ENCODE measurements around the gene TMEM8B.
A peak's percentile ranks its signal among the peaks of the same experiment; 100 is the strongest.

The TMEM8B gene

DNA sequence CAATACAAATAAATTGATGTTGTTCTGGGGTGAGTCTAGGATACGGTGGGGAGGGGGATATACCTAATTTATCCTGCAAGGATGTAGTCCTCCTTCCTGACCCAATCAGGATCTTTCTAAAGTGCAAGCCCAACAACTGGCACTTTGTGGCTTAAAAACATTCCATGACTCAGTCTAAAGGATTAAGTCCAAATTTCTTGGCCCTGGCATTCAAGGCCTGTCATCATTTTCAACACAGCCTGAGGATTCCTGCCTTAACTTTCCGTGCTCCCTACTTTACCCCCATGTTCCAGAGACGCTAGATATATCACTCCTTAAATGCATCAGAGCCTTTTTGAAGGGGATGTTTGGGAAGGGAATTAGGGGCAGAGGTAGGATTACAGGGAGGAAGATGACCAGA, 1.5 kb upstream of the TMEM8B start:
- no peak for DNase-seq (ENCODE audit: low read depth)
- no peak overlapping the region for H3K4me3 ChIP-seq (ENCODE audit: low read depth, low read length)
- in situ Hi-C loops (cut with HindIII; ENCODE audit: low sequenced_read_pairs) = loop anchor here (5.0 kb wide), 1 partner anchor 40 kb away; no protein-coding TSS in a partner anchor
- TF ChIP-seq, protein P1, sequence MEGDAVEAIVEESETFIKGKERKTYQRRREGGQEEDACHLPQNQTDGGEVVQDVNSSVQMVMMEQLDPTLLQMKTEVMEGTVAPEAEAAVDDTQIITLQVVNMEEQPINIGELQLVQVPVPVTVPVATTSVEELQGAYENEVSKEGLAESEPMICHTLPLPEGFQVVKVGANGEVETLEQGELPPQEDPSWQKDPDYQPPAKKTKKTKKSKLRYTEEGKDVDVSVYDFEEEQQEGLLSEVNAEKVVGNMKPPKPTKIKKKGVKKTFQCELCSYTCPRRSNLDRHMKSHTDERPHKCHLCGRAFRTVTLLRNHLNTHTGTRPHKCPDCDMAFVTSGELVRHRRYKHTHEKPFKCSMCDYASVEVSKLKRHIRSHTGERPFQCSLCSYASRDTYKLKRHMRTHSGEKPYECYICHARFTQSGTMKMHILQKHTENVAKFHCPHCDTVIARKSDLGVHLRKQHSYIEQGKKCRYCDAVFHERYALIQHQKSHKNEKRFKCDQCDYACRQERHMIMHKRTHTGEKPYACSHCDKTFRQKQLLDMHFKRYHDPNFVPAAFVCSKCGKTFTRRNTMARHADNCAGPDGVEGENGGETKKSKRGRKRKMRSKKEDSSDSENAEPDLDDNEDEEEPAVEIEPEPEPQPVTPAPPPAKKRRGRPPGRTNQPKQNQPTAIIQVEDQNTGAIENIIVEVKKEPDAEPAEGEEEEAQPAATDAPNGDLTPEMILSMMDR (IDR thresholded peaks at IDR 0.05; ENCODE audit: low read depth, low read length, missing control alignments) = no peak

DNA sequence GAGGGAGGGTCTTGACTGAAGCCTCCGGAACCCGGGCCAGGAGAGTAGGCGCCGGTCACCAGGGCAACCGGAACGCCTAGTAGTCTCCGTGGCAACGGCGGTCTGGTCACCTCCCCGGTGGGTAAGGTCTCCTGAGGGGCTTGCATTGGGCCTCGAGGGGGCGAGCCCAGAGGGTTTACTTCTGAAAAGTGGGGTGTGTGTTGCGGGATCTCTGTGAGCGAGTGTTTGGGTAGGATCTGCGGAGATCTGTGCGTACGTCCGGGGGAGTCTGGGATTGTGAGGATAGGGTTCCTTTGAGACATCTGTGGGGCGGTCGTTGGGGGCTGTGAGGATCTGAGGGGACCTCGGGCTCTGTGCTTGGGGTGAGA, 328 bp upstream of the TMEM8B start, which contains the start of gene FAM221B:
TSS of gene FAM221B (minus strand) at position 17 of the 368 bp plus-strand sequence. CDS start 2,571 bp downstream, outside the sequence.
- peak within 1 kb of the TSS; percentile 63 for H3K4me3 ChIP-seq (ENCODE audit: low read depth, low read length)
- no peak for DNase-seq (ENCODE audit: low read depth)
- TF ChIP-seq, protein P1 (IDR thresholded peaks at IDR 0.05; ENCODE audit: low read depth, low read length, missing control alignments) = no peak
- in situ Hi-C loops (cut with HindIII; ENCODE audit: low sequenced_read_pairs) = loop anchor here (5.0 kb wide), 1 partner anchor 39 kb away; no protein-coding TSS in a partner anchor

DNA sequence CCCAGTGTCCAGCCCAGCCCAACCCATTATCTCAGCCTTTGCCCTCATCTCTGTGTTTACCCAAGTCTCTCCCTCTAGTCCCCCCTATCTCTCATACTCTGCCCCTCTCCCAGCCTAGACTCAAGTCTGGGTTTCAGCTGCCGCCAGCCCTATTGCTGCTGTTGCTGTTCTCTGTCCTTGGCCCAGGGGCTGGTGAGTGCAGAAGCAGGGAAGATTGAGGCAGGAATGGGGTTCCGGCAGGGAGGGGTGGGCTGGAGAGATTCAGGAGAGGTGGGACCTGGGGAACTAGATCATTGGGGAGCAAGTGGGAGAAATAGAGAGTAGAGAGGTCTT, 702 bp downstream of the TMEM8B start:
- TF ChIP-seq, protein P1 (IDR thresholded peaks at IDR 0.05; ENCODE audit: low read depth, low read length, missing control alignments) = no peak
- peak overlapping the region; percentile 63 for H3K4me3 ChIP-seq (ENCODE audit: low read depth, low read length)
- in situ Hi-C loops (cut with HindIII; ENCODE audit: low sequenced_read_pairs) = loop anchor here (5.0 kb wide), 1 partner anchor 38 kb away; no protein-coding TSS in a partner anchor
- DNase-seq (ENCODE audit: low read depth) = no peak

DNA sequence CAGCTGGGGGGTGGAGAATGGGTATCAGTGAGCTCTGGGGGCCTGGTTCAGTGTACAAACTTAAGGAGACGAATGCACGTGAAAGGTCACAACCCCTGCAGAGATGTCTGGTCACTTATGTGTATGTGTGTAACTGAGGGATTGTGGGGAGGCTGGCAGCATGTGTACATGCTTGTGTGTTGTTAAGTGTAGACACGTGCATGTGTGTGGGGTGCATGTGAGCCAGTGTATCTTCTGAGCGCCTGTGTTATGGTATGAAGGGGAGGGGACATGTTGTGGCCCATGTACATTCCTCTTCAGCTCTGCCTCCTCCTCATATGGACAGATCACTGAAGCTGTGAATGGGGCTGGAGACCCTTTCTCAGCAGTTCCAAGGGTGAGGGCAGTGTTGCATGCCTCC, 2.0 kb downstream of the TMEM8B start:
- TF ChIP-seq, protein P1 (IDR thresholded peaks at IDR 0.05; ENCODE audit: low read depth, low read length, missing control alignments) = no peak
- no peak overlapping the region for H3K4me3 ChIP-seq (ENCODE audit: low read depth, low read length)
- no peak for DNase-seq (ENCODE audit: low read depth)
- in situ Hi-C loops (cut with HindIII; ENCODE audit: low sequenced_read_pairs) = no loop called here

DNA sequence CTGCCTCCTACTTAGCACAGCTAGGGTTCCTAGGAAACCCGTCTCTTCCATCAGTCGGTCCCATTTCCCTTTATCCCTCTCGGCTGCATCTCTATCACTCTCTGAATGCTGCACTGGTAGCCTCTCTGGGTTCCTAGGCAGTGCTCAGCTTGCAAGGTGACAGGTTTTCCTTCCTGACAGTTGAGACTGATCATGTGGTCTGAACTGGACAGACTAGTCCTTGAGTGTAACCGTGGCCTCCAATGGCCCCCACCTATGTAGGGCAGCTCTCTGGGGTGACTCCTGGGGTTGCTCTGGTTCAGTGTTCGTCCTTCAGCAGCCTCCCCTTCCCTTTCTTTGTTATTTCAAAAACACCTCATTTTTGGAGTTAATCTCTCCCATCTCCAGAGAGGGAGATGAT, 3.8 kb downstream of the TMEM8B start:
- in situ Hi-C loops (cut with HindIII; ENCODE audit: low sequenced_read_pairs) = no loop called here
- H3K4me3 ChIP-seq (ENCODE audit: low read depth, low read length) = no peak overlapping the region
- DNase-seq (ENCODE audit: low read depth) = no peak
- TF ChIP-seq, protein P1 (IDR thresholded peaks at IDR 0.05; ENCODE audit: low read depth, low read length, missing control alignments) = no peak

DNA sequence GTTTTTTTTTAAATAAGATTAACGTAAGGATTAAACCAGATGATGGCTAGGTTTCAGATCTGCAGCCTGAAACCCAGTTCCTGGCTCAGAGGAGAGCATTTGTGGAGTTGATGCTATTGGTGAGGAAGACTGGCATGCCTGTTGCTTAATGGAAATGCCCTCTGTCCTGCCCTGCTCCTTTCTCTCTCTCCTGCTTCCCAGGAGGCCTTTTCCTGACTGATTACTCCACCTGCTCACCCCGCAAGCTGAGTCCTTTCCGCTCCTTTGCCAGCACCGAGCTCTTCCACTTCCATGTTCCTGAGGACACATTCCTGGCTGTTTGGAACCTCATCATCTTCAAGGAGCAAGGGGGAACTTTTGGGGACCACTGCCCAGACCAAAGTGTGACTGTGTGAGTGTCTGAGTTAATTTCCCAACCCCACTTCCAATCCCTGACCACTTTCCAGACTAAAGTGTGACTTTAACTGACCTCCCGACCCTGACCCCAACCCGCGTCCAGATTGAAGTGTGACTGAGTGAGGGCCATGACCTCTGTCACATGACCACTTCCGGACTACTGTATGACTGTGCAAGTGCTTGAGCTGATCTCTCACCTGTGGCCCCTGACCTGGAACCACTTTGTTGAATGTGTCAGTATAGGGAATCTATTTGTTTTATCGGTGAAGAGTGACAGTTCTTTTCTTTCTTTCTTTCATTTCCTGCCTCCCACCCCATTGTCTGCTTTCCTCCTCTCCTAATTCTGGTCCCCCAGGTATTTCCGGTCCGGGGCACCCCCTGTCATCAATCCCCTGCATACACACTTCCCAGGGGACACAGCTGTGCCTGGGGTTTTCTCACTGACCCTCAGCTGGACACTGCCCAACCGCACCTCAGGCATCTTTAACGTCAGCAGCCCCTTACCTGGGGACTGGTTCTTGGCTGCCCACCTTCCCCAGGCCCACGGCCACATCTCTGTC, 5.5 kb downstream of the TMEM8B start:
- in situ Hi-C loops (cut with HindIII; ENCODE audit: low sequenced_read_pairs) = no loop called here
- no peak overlapping the region for H3K4me3 ChIP-seq (ENCODE audit: low read depth, low read length)
- TF ChIP-seq, protein P1 (IDR thresholded peaks at IDR 0.05; ENCODE audit: low read depth, low read length, missing control alignments) = no peak
- DNase-seq (ENCODE audit: low read depth) = no peak

Measured in astrocyte of the cerebellum (primary cell).